GM18499 (cell line): ENCODE results near the gene PSME3.

Experiments used
- ATAC-seq: cut with Tn5 transposase; IDR thresholded peaks from one replicate; pipeline ENCODE4 v1.9.1; 2021; ENCODE audit warnings: moderate number of reproducible peaks; ENCODE audit not compliant: insufficient read depth, unreplicated experiment

PSME3 gene

DNA sequence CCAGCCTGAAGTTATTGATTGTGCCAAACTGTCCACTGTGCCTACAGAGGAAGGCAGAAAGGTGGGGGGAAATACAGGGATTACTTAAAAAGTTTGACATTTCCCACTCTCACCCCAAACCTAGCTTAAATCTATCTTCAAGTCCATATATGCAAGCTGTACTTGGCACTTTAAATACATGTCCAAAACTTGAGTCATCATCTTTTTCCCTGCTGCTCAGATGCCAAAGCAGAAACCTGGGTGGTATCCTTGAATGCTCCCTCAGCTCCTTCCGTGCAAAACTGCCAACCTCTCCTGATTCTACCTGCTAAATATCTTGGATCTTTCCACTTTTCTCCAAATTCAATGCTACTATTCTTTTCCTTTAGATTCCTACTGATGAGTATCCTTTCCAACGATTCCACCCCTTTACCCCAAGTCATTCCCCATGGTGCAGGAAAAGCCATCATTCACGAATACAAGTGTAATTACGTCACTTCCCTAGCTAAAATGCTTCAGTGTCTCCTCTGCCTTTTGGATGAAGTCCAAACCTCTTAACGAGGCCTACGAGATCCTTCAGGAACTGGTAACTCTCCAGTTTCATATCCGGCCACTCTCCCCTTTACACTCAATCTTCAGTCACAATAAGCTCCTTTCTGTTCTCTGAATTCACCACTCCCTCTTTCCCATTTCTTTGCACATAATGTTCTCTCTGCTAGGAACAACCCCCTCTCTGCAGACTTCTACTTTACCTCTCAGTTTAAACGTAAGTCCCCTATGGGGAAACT, 18.4 kb upstream of the PSME3 start:
- no peak for ATAC-seq

- ATAC-seq, result no peak
Observed at GRCh38 chr17:42817866-42818265, 15.3 kb upstream of the PSME3 start.

DNA sequence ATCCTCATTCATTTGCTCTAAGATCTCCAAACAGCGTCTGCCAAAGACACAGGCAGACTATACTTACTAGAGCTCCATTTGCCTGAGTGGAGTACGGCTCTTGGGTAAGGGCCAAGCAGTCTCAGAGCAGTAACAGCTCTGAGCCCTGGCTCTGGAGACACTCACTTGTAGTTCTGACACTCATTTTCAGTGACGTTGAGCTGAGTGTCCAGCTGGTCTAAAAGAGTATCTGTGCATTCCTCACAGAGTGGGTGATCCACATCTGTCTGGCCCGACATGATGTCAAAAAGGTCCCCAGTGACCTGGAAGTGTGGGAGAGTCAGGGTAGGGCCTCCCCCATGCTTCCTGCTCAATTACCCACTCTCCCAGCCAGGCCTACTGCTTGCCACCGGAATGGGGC, 14.8 kb upstream of the PSME3 start:
- ATAC-seq, result no peak

GRCh38 chr17:42819939-42820535, 13.2 kb upstream of the PSME3 start:
- no peak for ATAC-seq

DNA sequence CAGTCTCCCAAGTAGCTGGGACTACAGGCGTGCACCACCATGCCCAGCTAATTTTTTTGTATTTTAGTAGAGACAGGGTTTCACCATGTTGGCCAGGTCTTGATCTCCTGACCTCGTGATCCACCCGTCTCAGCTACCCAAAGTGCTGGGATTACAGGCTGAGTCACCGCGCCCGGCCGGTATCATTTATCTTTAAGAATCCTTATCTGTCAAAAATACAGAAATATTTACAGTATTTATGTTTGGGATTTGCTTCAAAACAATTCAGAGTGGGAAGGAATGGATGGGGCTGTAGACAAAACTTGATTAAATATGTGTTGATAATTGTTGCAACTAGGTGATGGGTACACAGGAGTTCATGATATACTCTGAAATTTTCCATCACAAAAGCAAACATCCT, 12.0 kb upstream of the PSME3 start:
- ATAC-seq, result no peak

GRCh38 chr17:42827472-42827871, 5.7 kb upstream of the PSME3 start:
- ATAC-seq, result no peak

GRCh38 chr17:42830971-42831370, 2.2 kb upstream of the PSME3 start:
- ATAC-seq, result no peak

GRCh38 chr17:42832213-42832933, 824 bp upstream of the PSME3 start:
- ATAC-seq, result no peak

GRCh38 chr17:42833767-42834422, 698 bp downstream of the PSME3 start:
- ATAC-seq, result no peak

DNA sequence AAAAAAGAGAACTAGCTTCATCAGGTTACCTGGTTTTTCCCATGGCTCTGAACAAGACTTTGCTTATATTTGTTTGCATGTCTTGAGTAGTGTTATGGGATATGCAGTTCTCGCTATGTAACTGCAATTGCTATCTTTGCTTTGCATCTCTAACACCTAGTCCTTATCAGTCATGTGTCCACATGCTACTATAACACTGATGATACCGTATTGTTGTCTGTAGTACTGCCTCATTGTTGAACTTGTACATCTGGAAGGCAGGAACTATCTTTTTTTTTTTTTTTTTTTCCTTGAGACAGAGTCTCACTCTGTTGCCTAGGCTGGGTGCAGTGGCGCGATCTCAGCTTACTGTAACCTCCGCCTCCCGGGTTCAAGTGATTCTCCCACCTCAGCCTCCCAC, 2.5 kb downstream of the PSME3 start:
- no peak for ATAC-seq

GRCh38 chr17:42841975-42842685, 8.9 kb downstream of the PSME3 start:
- no peak for ATAC-seq

GRCh38 chr17:42843358-42843934, 10.2 kb downstream of the PSME3 start:
- no peak for ATAC-seq

DNA sequence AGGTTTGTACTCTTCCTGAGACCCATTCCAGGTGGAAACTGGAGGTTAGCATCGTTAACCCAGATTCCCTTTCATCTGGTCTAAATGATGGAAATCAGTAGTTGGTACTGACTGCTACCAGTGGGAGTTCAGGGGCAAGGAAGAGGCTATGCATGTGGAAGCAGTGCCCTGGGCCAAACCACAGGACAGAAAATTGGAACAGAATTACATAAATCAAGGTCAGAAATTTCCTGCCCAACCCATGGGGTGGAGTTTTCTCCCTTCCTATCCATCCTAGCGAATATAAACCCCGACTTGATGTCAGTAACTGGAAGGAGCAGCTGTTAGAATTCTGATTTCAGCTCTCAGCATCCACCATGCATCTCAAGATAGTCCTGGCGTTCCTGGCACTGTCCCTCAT, 11.1 kb downstream of the PSME3 start, which contains the start of gene AOC2:
Gene AOC2, plus strand, starts transcription at position 310 of the 400 bp plus-strand sequence. Its CDS starts 47 bp downstream, at position 357.
- no peak for ATAC-seq

DNA sequence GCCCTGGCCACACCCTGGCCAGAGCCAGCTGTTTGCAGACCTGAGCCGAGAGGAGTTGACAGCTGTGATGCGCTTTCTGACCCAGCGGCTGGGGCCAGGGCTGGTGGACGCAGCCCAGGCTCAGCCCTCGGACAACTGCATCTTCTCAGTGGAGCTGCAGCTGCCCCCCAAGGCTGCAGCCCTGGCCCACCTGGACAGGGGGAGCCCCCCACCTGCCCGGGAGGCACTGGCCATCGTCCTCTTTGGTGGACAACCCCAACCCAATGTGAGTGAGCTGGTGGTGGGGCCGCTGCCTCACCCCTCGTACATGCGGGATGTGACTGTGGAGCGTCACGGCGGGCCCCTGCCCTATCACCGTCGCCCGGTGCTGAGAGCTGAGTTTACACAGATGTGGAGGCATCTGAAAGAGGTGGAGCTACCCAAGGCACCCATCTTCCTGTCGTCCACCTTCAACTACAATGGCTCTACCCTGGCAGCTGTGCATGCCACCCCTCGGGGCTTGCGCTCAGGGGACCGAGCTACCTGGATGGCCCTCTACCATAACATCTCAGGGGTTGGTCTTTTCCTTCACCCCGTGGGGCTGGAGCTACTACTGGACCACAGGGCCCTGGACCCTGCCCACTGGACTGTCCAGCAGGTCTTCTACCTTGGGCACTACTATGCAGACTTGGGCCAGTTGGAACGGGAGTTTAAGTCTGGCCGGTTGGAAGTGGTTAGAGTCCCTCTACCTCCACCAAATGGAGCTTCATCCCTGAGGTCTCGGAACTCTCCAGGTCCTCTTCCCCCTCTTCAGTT, 11.8 kb downstream of the PSME3 start:
- ATAC-seq, result no peak

DNA sequence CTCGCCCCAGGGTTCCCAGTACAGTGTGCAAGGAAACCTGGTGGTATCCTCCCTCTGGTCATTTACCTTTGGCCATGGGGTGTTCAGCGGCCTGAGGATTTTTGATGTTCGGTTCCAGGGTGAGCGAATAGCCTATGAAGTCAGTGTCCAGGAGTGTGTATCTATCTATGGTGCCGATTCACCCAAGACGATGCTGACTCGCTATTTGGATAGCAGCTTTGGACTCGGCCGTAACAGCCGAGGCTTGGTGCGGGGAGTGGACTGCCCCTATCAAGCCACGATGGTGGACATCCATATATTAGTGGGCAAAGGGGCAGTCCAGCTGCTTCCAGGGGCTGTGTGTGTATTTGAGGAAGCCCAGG, 12.3 kb downstream of the PSME3 start:
- ATAC-seq, result no peak

DNA sequence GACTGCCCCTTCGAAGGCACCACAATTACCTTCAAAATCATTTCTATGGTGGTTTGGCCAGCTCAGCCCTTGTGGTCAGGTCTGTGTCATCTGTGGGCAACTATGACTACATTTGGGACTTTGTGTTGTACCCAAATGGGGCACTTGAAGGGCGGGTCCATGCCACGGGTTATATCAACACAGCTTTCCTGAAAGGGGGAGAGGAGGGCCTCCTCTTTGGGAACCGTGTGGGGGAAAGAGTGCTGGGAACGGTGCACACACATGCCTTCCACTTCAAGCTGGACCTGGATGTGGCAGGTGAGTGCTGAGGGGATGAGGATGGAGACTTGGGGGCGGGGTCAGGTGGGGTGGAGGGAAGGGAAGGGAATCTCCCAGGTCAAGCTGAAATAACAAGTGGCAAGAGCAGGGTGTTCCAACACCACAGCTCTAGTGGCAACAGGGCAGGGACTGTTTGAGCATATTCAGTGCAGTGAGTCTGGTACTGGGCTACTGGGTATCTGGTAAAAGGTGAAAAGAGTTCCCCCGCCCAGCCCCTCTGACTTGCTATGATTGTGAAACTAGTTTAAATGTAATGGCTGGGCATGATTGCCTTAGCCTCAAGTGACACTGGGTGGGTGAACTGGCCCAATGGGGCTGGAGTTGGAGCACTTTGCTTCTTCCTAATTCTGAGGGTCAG, 12.9 kb downstream of the PSME3 start:
- ATAC-seq, result no peak

DNA sequence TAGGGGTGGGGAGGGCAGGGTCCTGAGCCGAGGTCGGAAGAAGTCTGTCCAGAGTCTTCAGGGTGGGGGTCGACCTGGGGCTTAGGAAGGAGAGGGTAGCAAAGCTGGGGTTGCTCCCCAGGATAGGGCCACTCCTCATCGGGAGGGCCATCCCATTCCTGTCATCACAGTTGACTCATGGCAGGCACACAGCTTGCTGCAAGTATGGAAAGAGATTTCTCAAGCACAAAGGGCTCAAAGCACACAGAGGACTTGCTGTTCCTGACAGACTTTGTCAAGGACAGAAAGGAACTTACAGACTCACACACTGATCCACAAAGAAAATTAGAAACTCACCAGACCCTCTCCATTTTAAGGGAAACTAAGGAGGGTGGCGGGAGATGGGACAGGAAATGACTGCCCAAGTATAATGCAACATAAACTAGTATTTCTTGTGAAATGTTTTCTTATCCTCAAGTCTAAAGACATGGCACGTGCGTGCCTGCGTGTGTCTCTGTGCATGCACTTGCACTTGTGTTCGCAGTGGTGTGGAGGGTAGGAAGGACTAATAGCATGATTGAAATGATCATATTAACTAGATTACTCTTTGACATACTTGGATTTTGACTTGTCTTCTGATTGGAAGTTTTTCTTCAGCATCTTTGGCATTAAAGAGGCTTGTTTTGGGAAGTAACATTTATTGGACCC, 13.5 kb downstream of the PSME3 start:
- ATAC-seq, result no peak

GRCh38 chr17:42848093-42848492, 14.9 kb downstream of the PSME3 start:
- no peak for ATAC-seq
